HG03457 (cell line): ENCODE measurements around the gene C22orf39.

Experiments used
- ATAC-seq: cut with Tn5 transposase; IDR thresholded peaks from one replicate; pipeline ENCODE4 v1.9.1; 2021; ENCODE audit warnings: moderate number of reproducible peaks; ENCODE audit not compliant: unreplicated experiment

Gene C22orf39

DNA sequence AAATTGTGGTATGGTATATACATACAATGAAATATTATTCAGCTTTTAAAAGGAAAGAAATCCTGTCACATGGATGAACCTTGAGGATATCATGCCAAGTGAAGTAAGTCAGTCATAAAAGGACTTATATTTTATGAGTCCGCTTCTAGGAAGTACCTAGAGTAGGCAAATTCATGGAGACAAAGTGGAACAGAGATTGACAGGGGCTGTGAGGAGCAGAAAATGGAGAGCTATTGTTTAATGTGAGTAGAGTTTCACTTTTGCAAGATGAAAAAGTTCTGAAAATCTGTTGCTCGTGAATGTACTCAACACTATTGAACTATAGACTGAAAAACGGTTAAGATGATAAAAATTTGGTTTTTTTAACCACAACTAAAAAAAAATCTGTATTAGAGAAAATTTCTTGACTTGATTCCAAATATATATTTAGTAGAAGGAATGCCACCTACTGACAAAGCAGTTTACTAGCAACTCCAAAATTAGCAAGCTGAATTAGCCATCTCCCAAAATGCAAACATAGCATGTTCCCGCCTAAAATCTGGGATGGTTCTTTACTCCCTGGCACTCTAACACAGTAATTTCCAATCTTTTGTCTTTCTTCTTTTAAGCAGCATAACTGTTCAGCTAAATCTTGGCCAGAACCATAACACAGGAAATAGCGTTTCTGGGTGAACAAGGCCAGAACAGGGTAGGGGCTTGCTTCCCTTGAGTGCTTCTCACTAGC is 30.0 kb upstream of the C22orf39 start:
- ATAC-seq = no peak

GRCh38 chr22:19476023-19476422 is 28.5 kb upstream of the C22orf39 start:
- no peak for ATAC-seq

GRCh38 chr22:19473578-19473977 is 26.1 kb upstream of the C22orf39 start:
- ATAC-seq = no peak

DNA sequence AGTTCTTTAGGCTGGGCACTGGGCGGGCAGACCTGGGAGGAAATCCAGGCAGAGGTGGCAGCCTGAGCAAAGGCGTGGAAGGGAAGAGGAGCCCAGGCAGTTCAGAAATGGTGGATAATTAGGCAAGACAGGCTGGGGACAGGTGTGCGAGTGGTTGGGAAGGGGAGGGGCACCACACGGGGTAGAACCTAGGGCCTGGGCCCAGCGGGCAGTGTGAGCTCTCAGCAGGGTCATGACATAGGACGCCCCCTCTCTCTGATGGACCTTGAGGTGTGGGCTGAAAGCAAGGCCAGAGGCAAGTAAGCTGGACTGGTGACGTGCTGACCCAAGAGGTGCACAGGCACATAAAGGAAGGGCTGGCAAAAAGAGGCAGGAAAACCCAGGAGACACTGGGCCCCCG is 24.7 kb upstream of the C22orf39 start:
- ATAC-seq = no peak

GRCh38 chr22:19471572-19471971 is 24.1 kb upstream of the C22orf39 start:
- no peak for ATAC-seq

- ATAC-seq = no peak
These were observed 22.5 kb upstream of the C22orf39 start for GRCh38 chr22:19470010-19470409.

GRCh38 chr22:19469421-19469820 is 21.9 kb upstream of the C22orf39 start:
- ATAC-seq = no peak

DNA sequence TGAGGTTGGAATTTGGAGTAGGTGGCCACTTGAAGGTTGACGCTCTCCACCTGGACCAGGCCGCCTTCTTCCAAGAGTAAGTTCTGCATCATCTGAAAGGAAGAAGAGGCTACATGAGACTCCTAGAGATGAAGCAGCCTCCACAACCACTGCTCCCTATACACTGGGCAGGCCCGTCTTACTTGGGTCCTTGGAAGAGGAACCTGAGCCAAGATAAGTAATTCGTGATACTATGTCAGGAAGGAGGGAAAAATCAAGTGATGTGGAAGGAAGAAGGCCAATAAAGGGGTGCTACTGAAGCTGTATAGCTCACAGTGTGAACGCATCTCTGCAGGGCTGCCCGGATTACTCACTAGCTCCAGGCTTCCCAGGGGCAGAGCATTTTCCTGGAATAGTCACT is 20.4 kb upstream of the C22orf39 start:
- no peak for ATAC-seq

DNA sequence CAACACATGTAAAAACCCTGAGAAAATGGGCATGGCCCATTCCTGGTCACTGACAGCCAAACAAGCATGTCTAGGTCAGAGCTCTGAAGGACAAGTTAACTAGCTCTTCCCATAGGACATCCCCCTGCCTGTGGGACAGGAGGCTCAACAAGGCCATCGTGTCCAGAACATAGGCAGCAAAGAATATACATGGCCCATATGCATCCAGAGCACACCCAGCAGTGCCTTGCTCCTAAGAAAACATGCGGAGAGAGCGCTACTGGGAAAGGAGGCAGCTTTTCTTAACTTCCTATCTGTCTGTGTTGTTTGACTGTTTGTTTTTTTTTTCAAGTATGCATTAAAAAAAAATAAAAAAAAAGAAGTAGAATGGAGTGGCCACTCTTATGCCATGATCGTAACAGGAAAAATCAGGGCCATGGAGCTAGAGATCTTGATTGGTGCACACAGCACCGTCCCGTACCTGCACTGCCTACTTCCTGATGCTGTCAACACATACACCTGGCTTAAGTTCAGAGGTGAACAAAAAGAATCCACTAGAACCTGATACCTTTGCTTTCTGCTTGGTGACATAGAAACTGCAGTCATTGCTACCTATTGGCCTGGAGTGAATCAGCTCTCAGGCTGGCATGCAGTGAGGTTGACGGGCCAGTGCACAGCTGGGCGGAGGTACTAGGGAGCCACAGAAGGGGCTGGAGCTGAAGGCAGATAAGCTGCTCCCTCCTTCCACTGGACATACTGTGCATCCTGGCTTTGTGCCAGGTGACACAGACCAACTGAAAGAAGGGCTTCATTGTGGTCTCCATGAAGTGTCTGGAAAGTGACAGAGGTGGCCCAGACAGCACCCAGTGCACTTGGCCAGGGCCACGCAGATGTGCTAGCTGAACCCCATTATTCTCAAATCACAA is 19.6 kb upstream of the C22orf39 start:
- ATAC-seq = no peak

DNA sequence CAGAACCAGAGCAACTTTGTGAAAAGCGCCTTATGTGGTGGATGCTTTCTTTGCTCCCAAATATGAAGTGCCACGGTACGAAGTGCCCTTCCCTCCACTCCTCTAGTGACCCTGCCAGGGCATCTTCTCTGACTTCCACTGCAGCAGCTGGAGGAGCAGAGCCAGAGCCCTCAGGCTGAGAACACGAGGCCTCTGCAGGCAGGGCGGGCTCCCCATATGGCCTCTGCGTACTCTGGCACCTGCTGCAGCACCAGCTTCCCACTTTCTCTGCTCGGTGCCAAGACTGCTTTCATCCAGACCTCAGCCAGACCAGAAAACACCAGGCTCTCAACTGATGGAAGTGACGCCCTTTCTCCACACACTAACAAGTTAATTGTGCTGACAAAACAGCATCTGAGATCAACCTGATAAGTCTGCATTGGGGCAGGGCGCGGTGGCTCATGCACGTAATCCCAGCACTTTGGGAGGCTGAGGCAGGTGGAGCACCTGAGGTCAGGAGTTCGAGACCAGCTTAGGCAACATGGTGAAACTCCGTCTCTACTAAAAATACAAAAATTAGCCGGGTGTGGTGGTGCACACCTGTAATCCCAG is 18.7 kb upstream of the C22orf39 start:
- ATAC-seq = no peak

DNA sequence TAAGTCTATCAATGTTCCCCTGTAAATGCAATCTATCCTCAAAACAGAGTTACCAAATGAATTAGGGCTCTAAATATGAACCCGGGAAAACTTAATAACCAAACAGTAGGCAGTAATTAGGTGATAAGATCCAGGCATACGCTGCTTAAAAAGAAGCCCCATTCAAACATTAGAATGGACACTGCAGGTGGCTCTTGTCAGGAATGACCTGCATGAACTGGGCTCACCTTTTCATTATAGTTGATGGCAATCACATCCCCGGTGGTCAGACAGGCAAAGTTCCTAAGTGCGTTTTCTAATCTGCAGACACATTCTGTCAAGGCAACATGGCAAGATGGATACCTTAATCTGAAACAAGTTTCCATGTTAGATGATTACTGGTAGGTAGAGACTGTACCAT is 17.5 kb upstream of the C22orf39 start:
- ATAC-seq = no peak

GRCh38 chr22:19464546-19464945 is 17.0 kb upstream of the C22orf39 start:
- no peak for ATAC-seq

DNA sequence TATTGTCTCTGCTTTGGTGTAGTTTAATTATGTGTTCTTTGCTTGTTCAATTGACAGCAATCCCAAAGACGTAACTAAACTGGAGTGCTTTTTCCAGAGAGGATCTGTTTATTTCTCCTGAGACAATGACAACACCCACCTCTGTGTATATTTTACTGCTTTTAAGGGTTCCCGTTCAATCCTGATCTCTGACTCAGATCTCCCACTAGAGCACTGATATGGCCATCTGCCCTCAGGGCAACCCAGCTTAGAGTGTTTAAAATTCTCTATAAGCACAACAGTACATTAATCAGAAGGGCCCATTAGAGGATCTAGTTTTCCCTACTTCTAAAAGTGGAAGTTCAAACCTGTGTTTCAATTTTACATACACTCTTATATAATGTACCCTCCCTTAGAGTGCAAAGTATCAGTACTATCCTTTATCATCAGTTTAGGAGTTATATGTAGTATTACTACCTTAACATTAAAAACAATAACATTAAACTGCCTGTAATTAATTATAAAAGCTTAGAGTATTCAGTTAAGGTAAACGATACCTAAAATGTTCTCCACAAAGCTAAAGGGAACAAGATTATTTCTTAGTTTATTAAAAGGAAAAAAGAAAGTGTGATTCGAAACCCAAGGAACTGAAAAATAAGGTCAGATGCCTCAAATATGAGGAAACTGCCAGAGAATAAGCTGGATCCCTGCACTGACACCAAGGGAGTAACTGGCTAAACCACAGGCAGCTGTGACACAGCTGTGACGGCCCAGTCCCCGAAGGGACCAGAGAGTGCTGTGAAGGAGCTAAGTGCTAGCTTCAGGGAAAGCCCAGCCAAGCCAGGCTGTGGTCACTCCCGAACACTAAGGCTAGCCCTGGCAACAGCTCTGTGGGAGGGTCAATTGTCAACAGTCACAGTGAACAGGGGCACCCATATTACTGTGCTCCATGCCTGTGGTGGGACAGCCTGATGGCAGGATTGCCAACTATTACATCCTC is 16.3 kb upstream of the C22orf39 start:
- no peak for ATAC-seq

DNA sequence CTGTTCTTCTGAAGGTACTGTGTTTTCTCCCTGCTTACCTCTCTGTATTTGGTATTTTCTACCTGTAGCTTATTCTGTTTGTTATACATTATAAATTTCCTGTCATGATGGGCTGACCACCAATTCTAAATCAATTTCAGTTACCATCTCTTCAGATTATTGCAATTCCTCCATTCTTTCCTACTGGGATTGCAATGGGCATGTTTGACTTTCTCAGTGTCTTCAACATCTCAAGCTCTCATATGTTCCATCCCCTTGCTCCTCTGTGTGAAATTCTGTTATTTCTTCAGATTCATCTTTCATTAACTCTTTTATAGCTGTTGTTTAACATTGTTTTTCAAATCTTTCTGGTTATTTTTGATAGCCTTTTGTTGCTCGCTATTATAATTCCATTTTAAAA is 15.5 kb upstream of the C22orf39 start:
- no peak for ATAC-seq

GRCh38 chr22:19461506-19461905 is 14.0 kb upstream of the C22orf39 start:
- no peak for ATAC-seq

DNA sequence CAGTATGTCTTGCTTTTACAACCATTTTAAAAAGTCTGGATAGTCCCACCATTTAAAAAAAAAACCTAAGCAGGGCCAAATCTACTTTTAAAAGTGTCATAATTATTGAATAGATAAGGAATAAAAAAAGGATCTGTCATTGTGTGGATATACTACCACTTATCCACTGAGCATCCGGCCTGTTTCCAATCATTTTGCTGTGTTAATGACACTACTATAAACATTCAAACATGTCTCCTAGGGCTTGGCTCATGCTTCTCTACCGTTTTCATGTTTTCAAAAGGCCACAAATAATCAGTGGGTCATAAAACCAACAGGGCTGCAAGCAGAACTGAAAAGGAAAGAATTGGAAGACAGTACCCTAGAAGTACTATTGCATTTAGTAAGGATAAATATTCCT is 12.5 kb upstream of the C22orf39 start:
- ATAC-seq = no peak

DNA sequence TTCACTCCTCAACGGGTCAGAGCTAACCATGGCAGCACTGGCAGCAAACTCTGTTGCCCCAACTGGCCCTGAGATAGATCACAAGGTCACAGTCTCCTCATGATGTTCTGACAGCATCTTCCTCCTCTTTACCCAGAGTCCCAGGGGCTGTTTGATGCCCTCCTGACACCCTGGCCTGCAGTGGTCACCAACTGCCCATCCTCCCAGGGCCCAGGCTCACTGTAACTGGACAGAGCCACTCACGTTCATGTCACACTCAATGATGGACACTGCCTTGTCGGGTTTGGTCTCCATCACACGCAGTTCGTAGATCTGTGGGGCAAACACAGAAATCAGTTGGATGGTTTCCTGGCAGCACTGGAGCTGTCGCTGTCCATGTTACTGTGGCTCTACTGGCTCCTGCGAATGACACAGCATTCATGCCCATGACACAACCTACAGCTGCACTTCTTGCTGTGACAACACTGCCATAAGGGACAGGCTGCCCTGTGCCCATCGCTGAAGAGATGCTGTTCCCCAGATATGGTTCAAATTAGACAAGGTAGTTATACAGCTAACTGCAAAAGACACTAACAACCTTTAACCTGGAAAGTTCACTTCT is 10.4 kb upstream of the C22orf39 start:
- ATAC-seq = no peak

DNA sequence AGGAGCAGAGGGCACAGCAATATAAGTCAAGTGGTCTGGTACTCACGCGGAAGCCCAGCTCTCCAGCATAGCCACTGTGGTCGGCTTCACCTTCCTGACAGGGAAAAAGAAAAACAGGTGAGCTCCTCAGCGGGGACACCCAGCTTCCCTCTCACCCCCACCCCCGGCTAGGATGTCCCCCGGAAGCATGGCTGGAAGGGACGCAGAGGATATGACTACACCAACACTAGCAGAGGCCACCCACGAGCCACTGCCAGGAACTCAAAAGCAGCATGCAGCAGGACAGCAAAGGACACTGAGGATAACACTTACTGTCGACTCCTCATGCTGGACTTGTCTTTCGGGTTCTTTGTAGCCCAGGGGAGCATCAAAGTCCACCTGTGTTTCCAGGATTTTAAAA is 9.0 kb upstream of the C22orf39 start:
- ATAC-seq = no peak

GRCh38 chr22:19455585-19456370 is 8.3 kb upstream of the C22orf39 start:
- ATAC-seq = no peak

GRCh38 chr22:19455033-19455432 is 7.5 kb upstream of the C22orf39 start:
- no peak for ATAC-seq
